CD14-positive monocyte (primary cell): ENCODE results near the gene AAGAB. TPM values are rescaled to one million over a fixed set of nuclear protein-coding genes. Genes with fewer than 3 reads are reported as not detected.

ENCODE experiments used
- DNase-seq, 3 donors: peaks; one replicate each; pipeline ENCODE4 v3.0.0-alpha.2; 2011 to 2022
- H2AFZ ChIP-seq: 2 replicates; pipeline ENCODE4 v1.6.0; 2012; ENCODE audit warnings: mild to moderate bottlenecking, low read depth, low read length, inconsistent platforms; ENCODE audit not compliant: insufficient read depth, poor library complexity, severe bottlenecking
- H3K27ac ChIP-seq, 2 donors: 1 replicate in 1 of 2; 2 replicates in 1 of 2; pipeline ENCODE4 v1.5.1; 2012 to 2013; ENCODE audit warnings: low read length in 2 of 2, control low read depth in 1 of 2, inconsistent platforms in 1 of 2, low read depth in 1 of 2, mild to moderate bottlenecking in 1 of 2
- H3K27me3 ChIP-seq, 2 donors: one replicate each; pipeline versions ENCODE4 v1.6.0 to v1.6.1; 2011 to 2013; ENCODE audit warnings: low read length in 2 of 2; ENCODE audit not compliant: control insufficient read depth in 2 of 2, insufficient read depth in 2 of 2
- H3K36me3 ChIP-seq, 2 donors: replicated peaks in 1 of 2; 1 replicate in 1 of 2; 2 replicates in 1 of 2; pipeline versions ENCODE4 v1.5.1 to v1.6.1; 2012 to 2013; ENCODE audit warnings: low read length in 2 of 2, control low read depth in 1 of 2, inconsistent platforms in 1 of 2, mild to moderate bottlenecking in 1 of 2; ENCODE audit not compliant: insufficient read depth in 2 of 2, control insufficient read depth in 1 of 2
- H3K4me1 ChIP-seq, 2 donors: 1 replicate in 1 of 2; 2 replicates in 1 of 2; pipeline versions ENCODE4 v1.5.1 to v1.6.1; 2012 to 2013; ENCODE audit warnings: low read length in 2 of 2, control low read depth in 1 of 2, inconsistent platforms in 1 of 2, mild to moderate bottlenecking in 1 of 2, moderate library complexity in 1 of 2; ENCODE audit not compliant: insufficient read depth in 2 of 2, control insufficient read depth in 1 of 2
- H3K4me2 ChIP-seq: replicated peaks from 2 replicates; pipeline ENCODE3; 2012; ENCODE audit warnings: low read length, moderate library complexity, mild to moderate bottlenecking; ENCODE audit not compliant: poor library complexity, severe bottlenecking; ENCODE audit errors: extremely low read depth
- H3K4me3 ChIP-seq, 3 experiments: fragments of 200-600 bp in 1 of 3; sonication (generic) in 1 of 3; replicated peaks in 1 of 3; 1 replicate in 2 of 3; 2 replicates in 1 of 3; pipeline ENCODE4 v1.5.1; 2011 to 2013; ENCODE audit warnings: low read length in 3 of 3, mild to moderate bottlenecking in 3 of 3, control low read depth in 2 of 3, low read depth in 2 of 3, inconsistent platforms in 1 of 3, moderate library complexity in 1 of 3
- H3K79me2 ChIP-seq: 2 replicates; pipeline ENCODE4 v1.6.0; 2012; ENCODE audit warnings: mild to moderate bottlenecking, control low read depth, inconsistent platforms, low read length, moderate library complexity; ENCODE audit not compliant: insufficient read depth
- H3K9ac ChIP-seq: 2 replicates; pipeline ENCODE4 v1.6.0; 2017; ENCODE audit warnings: low read length, mild to moderate bottlenecking; ENCODE audit not compliant: insufficient read depth, poor library complexity, severe bottlenecking
- H3K9me3 ChIP-seq, 2 donors: replicated peaks in 1 of 2; 1 replicate in 1 of 2; 2 replicates in 1 of 2; pipeline versions ENCODE4 v1.5.1 to v1.6.1; 2012 to 2013; ENCODE audit warnings: low read length in 2 of 2, control low read depth in 1 of 2; ENCODE audit not compliant: control insufficient read depth in 1 of 2, insufficient read depth in 1 of 2
- H4K20me1 ChIP-seq: 2 replicates; pipeline ENCODE4 v1.6.0; 2012; ENCODE audit warnings: mild to moderate bottlenecking, low read length, control low read depth, moderate library complexity; ENCODE audit not compliant: insufficient read depth
- H3K27ac Mint-ChIP-seq, 7 donors: one replicate each; pipeline ENCODE4 v1.8.0; 2020; ENCODE audit warnings: mild to moderate bottlenecking in 7 of 7, mixed read lengths in 7 of 7, moderate library complexity in 6 of 7, inconsistent platforms in 2 of 7
- H3K27me3 Mint-ChIP-seq, 3 donors: one replicate each; pipeline ENCODE4 v1.8.0; 2021 to 2022; ENCODE audit warnings: low read depth in 3 of 3, mild to moderate bottlenecking in 3 of 3, mixed read lengths in 3 of 3, moderate library complexity in 3 of 3, inconsistent platforms in 1 of 3
- H3K36me3 Mint-ChIP-seq, 2 donors: one replicate each; pipeline ENCODE4 v1.8.0; 2020; ENCODE audit warnings: mixed read lengths in 2 of 2, inconsistent platforms in 1 of 2, mild to moderate bottlenecking in 1 of 2
- H3K4me1 Mint-ChIP-seq: one replicate; pipeline ENCODE4 v1.8.0; 2020; ENCODE audit warnings: mild to moderate bottlenecking, mixed read lengths
- H3K4me3 Mint-ChIP-seq, 2 donors: one replicate each; pipeline ENCODE4 v1.8.0; 2020; ENCODE audit warnings: mild to moderate bottlenecking in 2 of 2, mixed read lengths in 2 of 2, moderate library complexity in 1 of 2
- H3K9me3 Mint-ChIP-seq, 7 donors: one replicate each; pipeline ENCODE4 v1.8.0; 2020 to 2022; ENCODE audit warnings: mixed read lengths in 7 of 7, mild to moderate bottlenecking in 6 of 7, moderate library complexity in 6 of 7, inconsistent platforms in 2 of 7
- CTCF ChIP-seq: fragments of 200-600 bp; IDR thresholded peaks from one replicate; pipeline ENCODE4 v1.8.0; 2022; ENCODE audit warnings: antibody characterized with exemption, mild to moderate bottlenecking
- WGBS: methylation state at CpG from one replicate; pipeline ENCODE4 v1.1.5; 2013; ENCODE audit warnings: missing lambda C conversion rate; ENCODE audit not compliant: insufficient coverage; 5-methylcytosine and 5-hydroxymethylcytosine counted together
- intact Hi-C, 2 donors: fragments of 100-400 bp; cut with micrococcal nuclease; formaldehyde crosslinking; loops; one replicate each; pipeline versions ENCODE4 v1.15.0 to v1.15.1; 2023
- polyA plus RNA-seq, 3 donors: library from polyadenylated mRNA; depleted of rRNA in 1 of 3; unstranded in 2 of 3; stranded (reverse) in 1 of 3; fragments of 300-500 nt in 2 of 3; fragments of >200 nt in 1 of 3; fragmentation: Illumina TruSeq in 2 of 3; gene quantifications; 1 replicate in 2 of 3; 2 replicates in 1 of 3; pipeline ENCODE4 v1.2.3, GENCODE V29; 2012 to 2021

Gene AAGAB
- polyA plus RNA-seq, 3 donors = 11.2 to 40.4 (median 30.1) TPM

- peaks cover 5% of the 10 kb centered on the region for H3K79me2 ChIP-seq
- peaks cover 0 to 2% (median 0%) of the 10 kb centered on the region in 7 donors for H3K9me3 Mint-ChIP-seq
- H3K4me1 ChIP-seq = peaks cover 36 to 37% of the 10 kb centered on the region in 2 donors
- H3K4me1 Mint-ChIP-seq = peaks cover 36% of the 10 kb centered on the region
- peak overlapping the region in 1 of 2 donors; percentile 41 for H3K27ac ChIP-seq
- no peak for TF ChIP-seq CTCF
- DNase-seq = no peak
- no peak overlapping the region for H2AFZ ChIP-seq
- 100% methylated on average over 9 of the region's 9 CpGs for WGBS
- no peaks in the 10 kb centered on the region for H3K9me3 ChIP-seq
- H3K36me3 ChIP-seq = peaks cover 29 to 56% of the 10 kb centered on the region in 2 donors
- H3K36me3 Mint-ChIP-seq = peaks cover 61 to 76% of the 10 kb centered on the region in 2 donors
- peak overlapping the region in 3 of 7 donors; percentile 20 to 57 (median 56) for H3K27ac Mint-ChIP-seq
- H3K4me3 Mint-ChIP-seq = no peak overlapping the region
- no peaks in the 10 kb centered on the region for H4K20me1 ChIP-seq
- H3K4me2 ChIP-seq = no peak overlapping the region
- no peak overlapping the region for H3K4me3 ChIP-seq
- intact Hi-C loops = no loop called here
- no peaks in the 10 kb centered on the region for H3K27me3 ChIP-seq
- peaks cover 0 to 5% (median 2%) of the 10 kb centered on the region in 3 donors for H3K27me3 Mint-ChIP-seq
- H3K9ac ChIP-seq = no peak overlapping the region
Observed at GRCh38 chr15:67179411-67179995, 75.0 kb downstream of the AAGAB start.

- peak overlapping the region in 1 of 2 donors; percentile 16 for H3K27ac ChIP-seq
- peaks cover 42 to 44% of the 10 kb centered on the region in 2 donors for H3K4me1 ChIP-seq
- H3K4me2 ChIP-seq = no peak overlapping the region
- H3K9ac ChIP-seq = no peak overlapping the region
- no peaks in the 10 kb centered on the region for H3K9me3 ChIP-seq
- no peak overlapping the region for H3K4me3 ChIP-seq
- TF ChIP-seq CTCF = no peak
- intact Hi-C loops = no loop called here
- peaks cover 0 to 5% (median 2%) of the 10 kb centered on the region in 3 donors for H3K27me3 Mint-ChIP-seq
- no peak overlapping the region for H2AFZ ChIP-seq
- peaks cover 24 to 56% of the 10 kb centered on the region in 2 donors for H3K36me3 ChIP-seq
- H3K9me3 Mint-ChIP-seq = peaks cover 0 to 2% (median 0%) of the 10 kb centered on the region in 7 donors
- WGBS = 95% methylated on average over 7 of the region's 11 CpGs
- no peaks in the 10 kb centered on the region for H4K20me1 ChIP-seq
- H3K79me2 ChIP-seq = peaks cover 5% of the 10 kb centered on the region
- peak overlapping the region in 1 of 7 donors; percentile 3 for H3K27ac Mint-ChIP-seq
- no peak for DNase-seq
- peaks cover 63 to 76% of the 10 kb centered on the region in 2 donors for H3K36me3 Mint-ChIP-seq
- no peak overlapping the region for H3K4me3 Mint-ChIP-seq
- peaks cover 44% of the 10 kb centered on the region for H3K4me1 Mint-ChIP-seq
- no peaks in the 10 kb centered on the region for H3K27me3 ChIP-seq
Observed at GRCh38 chr15:67178569-67179210, 75.8 kb downstream of the AAGAB start.
